ENCODE results near the gene PNPLA1. TPM values are rescaled to one million over a fixed set of nuclear protein-coding genes. Genes with fewer than 3 reads are reported as not detected.
A peak's percentile ranks its signal among the peaks of the same experiment; 100 is the strongest.

PNPLA1 gene
- total and polyA plus RNA-seq, 10 of the 15 experiments (the other 5 are each of a cell fraction or from before 2014, with no cell fraction given), result 0.04 TPM; not detected in 9

- Histone ChIP-seq H3K4me2 (ENCODE audit: control insufficient read depth, insufficient read depth) (no peak overlapping the region), H3K36me3 (ENCODE audit: control insufficient read depth in 2 of 2, insufficient read depth in 2 of 2, low read length in 1 of 2) (no peaks in the 10 kb centered on the region), H3K79me2 (ENCODE audit: control insufficient read depth, insufficient read depth, low read length) (no peaks in the 10 kb centered on the region), H4K20me1 (ENCODE audit: control insufficient read depth, insufficient read depth) (no peaks in the 10 kb centered on the region), H3K9ac (ENCODE audit: control insufficient read depth, insufficient read depth, low read length) (no peak overlapping the region), H3K27me3 (replicated peaks in 1 of 2; ENCODE audit: control insufficient read depth in 2 of 2, insufficient read depth in 2 of 2, low read length in 1 of 2) (no peaks in the 10 kb centered on the region), H3K9me3 (replicated peaks; ENCODE audit: control insufficient read depth, insufficient read depth, low read length) (no peaks in the 10 kb centered on the region), H3K27ac (ENCODE audit: control insufficient read depth, insufficient read depth) (no peak overlapping the region), H3K4me3 (no peak overlapping the region), H3K4me1 (ENCODE audit: control insufficient read depth, insufficient read depth, low read length) (no peaks in the 10 kb centered on the region), H2AFZ (ENCODE audit: control insufficient read depth, low read depth, low read length) (no peak overlapping the region)
- in situ Hi-C loops (cut with MboI), result no loop called here
- SMC1A ChIA-PET (ENCODE audit: uncharacterized antibody, unreplicated experiment), result interaction anchor here (0.6 to 11.4 kb wide), 21 partner anchors 9 to 451 kb away, joined by 3 to 188 read pairs (median 3); partner anchors contain the start of genes BNIP5 and MAPK14
- no TSS peak for BruUV-seq (replicated peaks)
- peak; percentile 77 for DNase-seq (ENCODE audit: low read depth, low spot score)
- POLR2A ChIA-PET, result interaction anchor here (0.6 to 1.7 kb wide), 3 partner anchors 56 to 62 kb away, joined by 5 to 11 read pairs (median 6); no protein-coding TSS in a partner anchor
- CTCF ChIA-PET, result interaction anchor here (0.6 to 15.8 kb wide), 36 partner anchors 11 to 277 kb away, joined by 3 to 313 read pairs (median 4); partner anchors contain the start of gene BNIP5
- peak; percentile 100 for FAIRE-seq
- peak; percentile 99 for ATAC-seq
- intact Hi-C loops (cut with micrococcal nuclease; ENCODE audit: unreplicated experiment), result loop anchor here (1.0 to 10.0 kb wide), 4 partner anchors 35 to 275 kb away; partner anchors contain the start of genes BNIP5 and MAPK14
- RAD21 ChIA-PET (ENCODE audit: unreplicated experiment), result interaction anchor here (0.6 to 6.8 kb wide), 13 partner anchors 10 to 275 kb away, joined by 3 to 122 read pairs (median 4); partner anchors contain the start of genes BNIP5 and MAPK14
- 17% methylated on average over 13 of the region's 13 CpGs for WGBS (ENCODE audit: insufficient coverage, insufficient replicate concordance, low lambda C conversion rate, missing lambda C conversion rate)
- TF ChIP-seq CREB1 (IDR thresholded peaks at IDR 0.05; ENCODE audit: low read depth), result peak; percentile 38; the same call in 1 of the 2 replicates
- TF ChIP-seq RB1 (IDR thresholded peaks at IDR 0.05; ENCODE audit: borderline replicate concordance), result peak; percentile 65; the same call in 1 of the 2 replicates
- peak; percentile 71; the same call in 1 of the 2 replicates for TF ChIP-seq IRF4 (IDR thresholded peaks at IDR 0.05; ENCODE audit: low read depth, low read length)
- TF ChIP-seq SREBF1 (IDR thresholded peaks at IDR 0.05; ENCODE audit: low read length), result no peak
- TF ChIP-seq PML (IDR thresholded peaks at IDR 0.05; ENCODE audit: low read length), result no peak
- TF ChIP-seq HDAC6 (IDR thresholded peaks at IDR 0.05; ENCODE audit: unreplicated experiment), result no peak
- TF ChIP-seq YY1 (IDR thresholded peaks at IDR 0.05; ENCODE audit: low read depth, low read length), result peak; percentile 80
- peak; percentile 15; the same call in 1 of the 2 replicates for TF ChIP-seq RUNX3 (IDR thresholded peaks at IDR 0.05; ENCODE audit: low read length)
- TF ChIP-seq ZZZ3 (IDR thresholded peaks at IDR 0.05; ENCODE audit: control insufficient read depth, insufficient read length, low read depth), result no peak
- 0 out of 3 replicates have a peak, but pooled peaks have one; percentile 54 for TF ChIP-seq POU2F2 (IDR thresholded peaks at IDR 0.05; ENCODE audit: borderline replicate concordance, low read depth, low read length)
- TF ChIP-seq ZNF592 (IDR thresholded peaks at IDR 0.05), result 0 out of 2 replicates have a peak, but pooled peaks have one; percentile 27
- TF ChIP-seq SP1 (IDR thresholded peaks at IDR 0.05; ENCODE audit: low read depth, low read length), result peak; percentile 36
- peak; percentile 88 to 98 (median 98) for TF ChIP-seq CTCF (IDR thresholded peaks at IDR 0.05 in 2 of 3, conservative IDR thresholded peaks at IDR 0.05 in 1 of 3; ENCODE audit: control insufficient read depth in 2 of 3, extremely low read depth in 1 of 3, insufficient read depth in 1 of 3, low read depth in 3 of 3, low read length in 3 of 3)
- TF ChIP-seq WRNIP1 (IDR thresholded peaks at IDR 0.05; ENCODE audit: borderline replicate concordance, low read depth, low read length), result peak; percentile 94; the same call in 1 of the 2 replicates
- peak; percentile 95 for TF ChIP-seq SMC3 (IDR thresholded peaks at IDR 0.05; ENCODE audit: borderline replicate concordance, low read length)
- TF ChIP-seq ZNF24 (IDR thresholded peaks at IDR 0.05), result 0 out of 2 replicates have a peak, but pooled peaks have one; percentile 27
- TF ChIP-seq TCF12 (IDR thresholded peaks at IDR 0.05; ENCODE audit: low read depth, low read length), result 0 out of 2 replicates have a peak, but pooled peaks have one; percentile 25
- TF ChIP-seq RAD21 (IDR thresholded peaks at IDR 0.05; ENCODE audit: insufficient read depth, low read depth, low read length), result peak; percentile 75
These were observed 32.5 kb downstream of the PNPLA1 start for GRCh38 chr6:36302227-36302976.
